Caco-2 (cell line): ENCODE data around the gene ISOC2. TPM values are rescaled to one million over a fixed set of nuclear protein-coding genes. Genes with fewer than 3 reads are reported as not detected.

ENCODE experiments used
- BruUV-seq: library from RNA; stranded (reverse); fragments of 400-500 nt; replicated peaks from 2 replicates; lab custom pipeline; 2021; lab: Mats Ljungman, UMichigan
- CTCF ChIA-PET: fragments of 300-600 bp; sonication (Branson Sonifier 250); formaldehyde crosslinking; loops from one replicate; lab custom pipeline; 2022; ENCODE audit warnings: antibody characterized with exemption; lab: Charles Lee
- POLR2A ChIA-PET: fragments of 300-600 bp; sonication (Branson Sonifier 250); formaldehyde crosslinking; loops from one replicate; lab custom pipeline; 2022; ENCODE audit warnings: antibody characterized with exemption; lab: Charles Lee
- DNase-seq, 2 experiments: peaks; one replicate each; pipeline versions ENCODE4 v3.0.0 to v3.0.0-alpha.2; 2020 to 2022
- H3K27me3 ChIP-seq: replicated peaks from 2 replicates; pipeline ENCODE4 v1.6.0; 2011; ENCODE audit warnings: low read length; ENCODE audit not compliant: control insufficient read depth, insufficient read depth
- H3K36me3 ChIP-seq: 2 replicates; pipeline ENCODE4 v1.5.1; 2011; ENCODE audit warnings: low read length; ENCODE audit not compliant: control insufficient read depth, insufficient read depth
- H3K4me1 ChIP-seq: fragments of 250-450 bp; sonication (Bioruptor Pico); 2 replicates; pipeline ENCODE4 v1.5.1; 2020; ENCODE audit warnings: mild to moderate bottlenecking
- H3K4me3 ChIP-seq: 2 replicates; pipeline ENCODE4 v1.5.1; 2011; ENCODE audit warnings: low read depth, mild to moderate bottlenecking, control low read depth, low read length
- H3K9me3 ChIP-seq: fragments of 250-450 bp; sonication (Bioruptor Pico); 2 replicates; pipeline ENCODE4 v1.5.1; 2020; ENCODE audit warnings: mild to moderate bottlenecking, moderate library complexity
- H3K27ac Mint-ChIP-seq: one replicate; pipeline ENCODE4 v1.8.0; 2022; ENCODE audit warnings: mixed read lengths; ENCODE audit not compliant: unreplicated experiment
- H3K27me3 Mint-ChIP-seq: one replicate; pipeline ENCODE4 v1.8.0; 2022; ENCODE audit warnings: mixed read lengths; ENCODE audit not compliant: insufficient read depth, unreplicated experiment
- H3K36me3 Mint-ChIP-seq: one replicate; pipeline ENCODE4 v1.8.0; 2022; ENCODE audit warnings: mild to moderate bottlenecking, mixed read lengths; ENCODE audit not compliant: insufficient read depth, unreplicated experiment
- H3K4me1 Mint-ChIP-seq: one replicate; pipeline ENCODE4 v1.8.0; 2022; ENCODE audit warnings: low read depth, mixed read lengths; ENCODE audit not compliant: unreplicated experiment
- H3K4me3 Mint-ChIP-seq: one replicate; pipeline ENCODE4 v1.8.0; 2022; ENCODE audit warnings: mild to moderate bottlenecking, moderate library complexity, mixed read lengths; ENCODE audit not compliant: unreplicated experiment
- H3K9me3 Mint-ChIP-seq: one replicate; pipeline ENCODE4 v1.8.0; 2022; ENCODE audit warnings: mixed read lengths; ENCODE audit not compliant: unreplicated experiment
- intact Hi-C: fragments of 100-400 bp; cut with micrococcal nuclease; formaldehyde crosslinking; loops from one replicate; pipeline ENCODE4 v1.10.0; 2022; ENCODE audit not compliant: unreplicated experiment
- total RNA-seq: library from RNA; stranded (reverse); gene quantifications from 2 replicates; pipeline ENCODE4 v1.2.3, GENCODE V29; 2022
- TF ChIP-seq, protein P1 (sequence below), 2 experiments: fragments of 200-600 bp in 1 of 2; IDR thresholded peaks; 1 replicate in 1 of 2; 2 replicates in 1 of 2; pipeline versions ENCODE4 v1.5.1 to v1.8.0; 2011 to 2022; ENCODE audit warnings: antibody characterized with exemption in 1 of 2, control low read depth in 1 of 2, inconsistent platforms in 1 of 2, low read depth in 1 of 2, low read length in 1 of 2, mild to moderate bottlenecking in 1 of 2, moderate library complexity in 1 of 2; ENCODE audit not compliant: insufficient read depth in 1 of 2, severe bottlenecking in 1 of 2, unreplicated experiment in 1 of 2

ISOC2 gene
- total RNA-seq, 1 experiment from 2014 or later: 40.6 TPM

DNA sequence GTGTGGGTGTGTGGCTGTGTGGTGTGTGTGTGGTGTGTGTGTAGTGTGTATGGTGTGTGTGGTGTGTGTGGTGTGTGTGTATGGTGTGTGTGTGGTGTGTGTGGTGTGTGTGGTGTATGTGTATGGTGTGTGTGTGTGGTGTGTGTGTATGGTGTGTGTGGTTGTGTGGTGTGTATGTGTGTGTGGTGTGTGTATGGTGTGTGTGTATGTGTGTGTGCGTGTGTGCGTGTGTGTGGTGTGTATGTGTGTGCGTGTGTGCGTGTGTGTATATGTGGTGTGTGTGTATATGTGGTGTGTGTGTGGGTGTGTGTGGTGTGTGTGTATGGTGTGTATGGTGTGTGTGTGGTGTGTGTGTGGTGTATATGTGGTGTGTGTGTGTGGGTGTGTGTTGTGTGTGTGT lies 26.4 kb downstream of the ISOC2 start:
- H3K9me3 Mint-ChIP-seq: no peaks in the 10 kb centered on the region
- H3K4me3 Mint-ChIP-seq: no peak overlapping the region
- ChIA-PET POLR2A (no interaction called here), CTCF (interaction anchor here (0.7 kb wide), 1 partner anchor 9 kb away, joined by 4 read pairs; no protein-coding TSS in a partner anchor)
- H3K27ac Mint-ChIP-seq: no peak overlapping the region
- no peaks in the 10 kb centered on the region for H3K4me1 Mint-ChIP-seq
- peaks cover 12% of the 10 kb centered on the region for H3K27me3 Mint-ChIP-seq
- peaks cover 7% of the 10 kb centered on the region for H3K36me3 Mint-ChIP-seq
- BruUV-seq: no TSS peak
- intact Hi-C loops: no loop called here
- no peaks in the 10 kb centered on the region for H3K36me3 ChIP-seq
- no peak for DNase-seq
- H3K4me3 ChIP-seq: no peak overlapping the region
- H3K27me3 ChIP-seq: no peaks in the 10 kb centered on the region; the same call in 1 of the 2 replicates
- no peaks in the 10 kb centered on the region for H3K9me3 ChIP-seq
- TF ChIP-seq, protein P1, sequence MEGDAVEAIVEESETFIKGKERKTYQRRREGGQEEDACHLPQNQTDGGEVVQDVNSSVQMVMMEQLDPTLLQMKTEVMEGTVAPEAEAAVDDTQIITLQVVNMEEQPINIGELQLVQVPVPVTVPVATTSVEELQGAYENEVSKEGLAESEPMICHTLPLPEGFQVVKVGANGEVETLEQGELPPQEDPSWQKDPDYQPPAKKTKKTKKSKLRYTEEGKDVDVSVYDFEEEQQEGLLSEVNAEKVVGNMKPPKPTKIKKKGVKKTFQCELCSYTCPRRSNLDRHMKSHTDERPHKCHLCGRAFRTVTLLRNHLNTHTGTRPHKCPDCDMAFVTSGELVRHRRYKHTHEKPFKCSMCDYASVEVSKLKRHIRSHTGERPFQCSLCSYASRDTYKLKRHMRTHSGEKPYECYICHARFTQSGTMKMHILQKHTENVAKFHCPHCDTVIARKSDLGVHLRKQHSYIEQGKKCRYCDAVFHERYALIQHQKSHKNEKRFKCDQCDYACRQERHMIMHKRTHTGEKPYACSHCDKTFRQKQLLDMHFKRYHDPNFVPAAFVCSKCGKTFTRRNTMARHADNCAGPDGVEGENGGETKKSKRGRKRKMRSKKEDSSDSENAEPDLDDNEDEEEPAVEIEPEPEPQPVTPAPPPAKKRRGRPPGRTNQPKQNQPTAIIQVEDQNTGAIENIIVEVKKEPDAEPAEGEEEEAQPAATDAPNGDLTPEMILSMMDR (IDR thresholded peaks at IDR 0.05; ENCODE audit: insufficient read depth in 1 of 2, low read depth in 1 of 2, low read length in 1 of 2, severe bottlenecking in 1 of 2, unreplicated experiment in 1 of 2): no peak
- H3K4me1 ChIP-seq: no peaks in the 10 kb centered on the region

DNA sequence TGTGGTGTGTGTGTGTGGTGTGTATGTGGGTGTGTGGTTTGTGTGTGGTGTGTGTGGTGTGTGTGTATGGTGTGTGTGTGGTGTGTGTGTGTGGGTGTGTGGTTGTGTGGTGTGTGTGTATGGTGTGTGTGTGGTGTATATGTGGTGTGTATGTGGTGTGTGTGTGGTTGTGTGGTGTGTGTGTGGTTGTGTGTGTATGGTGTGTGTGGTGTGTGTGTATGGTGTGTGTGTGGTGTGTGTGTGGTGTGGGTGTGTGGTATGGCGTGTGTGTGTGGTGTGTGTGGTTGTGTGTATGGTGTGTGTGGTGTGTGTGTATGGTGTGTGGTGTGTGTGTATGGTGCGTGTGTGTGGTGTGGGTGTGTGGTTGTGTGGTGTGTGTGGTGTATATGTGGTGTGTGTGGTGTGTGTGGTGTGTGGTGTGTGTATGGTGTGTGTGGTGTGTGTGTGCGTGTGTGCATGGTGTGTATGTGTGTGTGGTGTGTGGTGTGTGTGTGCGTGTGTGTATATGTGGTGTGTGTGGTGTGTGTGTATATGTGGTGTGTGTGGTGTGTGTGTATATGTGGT lies 27.0 kb downstream of the ISOC2 start:
- Mint-ChIP-seq H3K4me1 (no peaks in the 10 kb centered on the region), H3K27me3 (peaks cover 10% of the 10 kb centered on the region), H3K36me3 (peaks cover 6% of the 10 kb centered on the region), H3K4me3 (no peak overlapping the region), H3K27ac (no peak overlapping the region), H3K9me3 (no peaks in the 10 kb centered on the region)
- H3K4me1 ChIP-seq: no peaks in the 10 kb centered on the region
- no TSS peak for BruUV-seq
- no peaks in the 10 kb centered on the region for H3K9me3 ChIP-seq
- ChIA-PET CTCF (no interaction called here), POLR2A (no interaction called here)
- H3K27me3 ChIP-seq: no peaks in the 10 kb centered on the region; the same call in 1 of the 2 replicates
- H3K36me3 ChIP-seq: no peaks in the 10 kb centered on the region
- intact Hi-C loops: no loop called here
- no peak overlapping the region for H3K4me3 ChIP-seq
- no peak for DNase-seq
- TF ChIP-seq, protein P1 (IDR thresholded peaks at IDR 0.05; ENCODE audit: insufficient read depth in 1 of 2, low read depth in 1 of 2, low read length in 1 of 2, severe bottlenecking in 1 of 2, unreplicated experiment in 1 of 2): no peak

DNA sequence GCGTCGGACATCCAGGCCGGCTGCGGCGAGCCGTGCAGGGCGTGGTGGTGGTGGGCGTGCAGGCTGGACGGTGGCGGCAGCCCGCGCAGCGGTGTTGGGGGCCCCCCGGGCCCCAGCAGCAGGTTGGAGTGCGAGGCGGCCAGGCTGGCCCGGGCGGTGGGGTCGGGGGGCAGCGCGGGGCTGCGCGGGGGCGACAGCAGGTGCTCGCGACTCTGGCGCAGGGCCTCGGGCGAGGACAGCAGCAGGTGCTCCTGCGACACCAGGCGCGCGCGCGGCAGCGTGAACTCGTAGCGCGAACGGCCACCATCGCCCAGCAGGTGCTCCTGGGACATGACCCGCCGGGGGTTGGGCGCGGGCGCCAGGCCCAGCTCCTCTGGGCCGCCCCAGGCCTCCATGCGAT lies 28.1 kb downstream of the ISOC2 start:
- BruUV-seq: no TSS peak
- no peak for DNase-seq
- Mint-ChIP-seq H3K36me3 (no peaks in the 10 kb centered on the region), H3K27me3 (peaks cover 6% of the 10 kb centered on the region), H3K4me3 (no peak overlapping the region), H3K9me3 (no peaks in the 10 kb centered on the region), H3K4me1 (no peaks in the 10 kb centered on the region), H3K27ac (no peak overlapping the region)
- ChIA-PET POLR2A (no interaction called here), CTCF (no interaction called here)
- no peaks in the 10 kb centered on the region for H3K4me1 ChIP-seq
- TF ChIP-seq, protein P1 (IDR thresholded peaks at IDR 0.05; ENCODE audit: insufficient read depth in 1 of 2, low read depth in 1 of 2, low read length in 1 of 2, severe bottlenecking in 1 of 2, unreplicated experiment in 1 of 2): no peak
- no peaks in the 10 kb centered on the region for H3K27me3 ChIP-seq
- H3K9me3 ChIP-seq: no peaks in the 10 kb centered on the region
- no peak overlapping the region for H3K4me3 ChIP-seq
- H3K36me3 ChIP-seq: no peaks in the 10 kb centered on the region
- intact Hi-C loops: no loop called here
